Stimulated activated CD4-positive, alpha-beta T cell treated with anti-CD3 and anti-CD28 coated beads, Interleukin-4, amount 100 ng/mL, for 4 hours (primary cell): ENCODE measurements around the gene HOXB9.

Source experiments
- DNase-seq, 2 experiments: peaks; one replicate each; pipeline ENCODE4 v3.0.0-alpha.2; 2020

HOXB9 gene

GRCh38 chr17:48594538-48595277, 31.4 kb downstream of the HOXB9 start:
- no peak for DNase-seq

GRCh38 chr17:48593840-48594537, 32.2 kb downstream of the HOXB9 start:
- DNase-seq: peak; percentile 70 to 80

GRCh38 chr17:48593126-48593829, 32.9 kb downstream of the HOXB9 start, which contains the start of gene HOXB5:
Gene HOXB5, minus strand, starts transcription at chr17:48593779. Its CDS starts 97 bp downstream, at chr17:48593682.
- no peak for DNase-seq

GRCh38 chr17:48592577-48592976, 33.6 kb downstream of the HOXB9 start:
- no peak for DNase-seq

- DNase-seq: no peak
Measured at GRCh38 chr17:48592057-48592514, 34.1 kb downstream of the HOXB9 start.

GRCh38 chr17:48591255-48592056, 34.7 kb downstream of the HOXB9 start:
- DNase-seq: no peak

- no peak for DNase-seq
Measured at GRCh38 chr17:48590607-48591161, 35.5 kb downstream of the HOXB9 start.

- no peak for DNase-seq
Measured at GRCh38 chr17:48589831-48590606, 36.1 kb downstream of the HOXB9 start, which contains the start of gene HOXB3. Gene HOXB3, minus strand, starts transcription at chr17:48590241. Its CDS starts 37,767 bp downstream, at chr17:48552474.

GRCh38 chr17:48589060-48589830, 36.9 kb downstream of the HOXB9 start:
- DNase-seq: no peak

GRCh38 chr17:48588528-48588927, 37.6 kb downstream of the HOXB9 start:
- no peak for DNase-seq

- DNase-seq: no peak
Measured at GRCh38 chr17:48588074-48588415, 38.1 kb downstream of the HOXB9 start.

GRCh38 chr17:48587276-48588073, 38.7 kb downstream of the HOXB9 start:
- DNase-seq: no peak

GRCh38 chr17:48586355-48587258, 39.6 kb downstream of the HOXB9 start:
- no peak for DNase-seq

- no peak for DNase-seq
Measured at GRCh38 chr17:48584223-48584741, 41.9 kb downstream of the HOXB9 start.

GRCh38 chr17:48583708-48584222, 42.4 kb downstream of the HOXB9 start:
- no peak for DNase-seq

- DNase-seq: no peak
Measured at GRCh38 chr17:48582750-48583069, 43.4 kb downstream of the HOXB9 start.

- DNase-seq: no peak
Measured at GRCh38 chr17:48579760-48580554, 46.2 kb downstream of the HOXB9 start.

- DNase-seq: no peak
Measured at GRCh38 chr17:48579471-48579759, 46.7 kb downstream of the HOXB9 start.
